Endothelial cell of umbilical vein (primary cell): ENCODE results near the gene VAMP2. TPM values are rescaled to one million over a fixed set of nuclear protein-coding genes. Genes with fewer than 3 reads are reported as not detected.

Experiments used
- BruUV-seq: library from RNA; stranded (reverse); fragments of 400-500 nt; replicated peaks from 2 replicates; lab custom pipeline; 2021; lab: Mats Ljungman, UMichigan
- CTCF ChIA-PET: fragments of 300-600, 350-600 bp; sonication (Branson Sonifier 250); formaldehyde crosslinking; loops from one replicate; lab custom pipeline; 2021; ENCODE audit warnings: antibody characterized with exemption, inconsistent platforms; lab: Charles Lee
- POLR2A ChIA-PET: fragments of 300-600, 350-600 bp; sonication (Branson Sonifier 250); formaldehyde crosslinking; loops from one replicate; lab custom pipeline; 2021; ENCODE audit warnings: antibody characterized with exemption, inconsistent platforms; lab: Charles Lee
- DNase-seq: peaks from one replicate; pipeline ENCODE4 v3.0.0-alpha.2; 2011; ENCODE audit warnings: low read depth, low spot score
- FAIRE-seq: peaks from 2 replicates; lab custom pipeline; 2011; peaks lifted over from hg19 to GRCh38; lab: Jason Lieb, UNC
- H2AFZ ChIP-seq: 2 replicates; pipeline ENCODE4 v1.6.0; 2012; ENCODE audit warnings: low read depth, low read length, control low read depth, inconsistent platforms
- H3K27ac ChIP-seq: 2 replicates; pipeline ENCODE4 v1.5.1; 2011; ENCODE audit warnings: low read depth, mild to moderate bottlenecking, control low read depth, low read length, moderate library complexity; ENCODE audit not compliant: insufficient read depth
- H3K27me3 ChIP-seq, 2 experiments: 2 replicates each; pipeline versions ENCODE4 v1.6.0 to v1.6.1; 2011; ENCODE audit warnings: low read length in 2 of 2, mixed read lengths in 1 of 2; ENCODE audit not compliant: control insufficient read depth in 2 of 2, insufficient read depth in 2 of 2
- H3K36me3 ChIP-seq, 2 experiments: 2 replicates in 1 of 2; 3 replicates in 1 of 2; pipeline ENCODE4 v1.5.1; 2011; ENCODE audit warnings: low read length in 2 of 2, mild to moderate bottlenecking in 1 of 2, moderate library complexity in 1 of 2; ENCODE audit not compliant: control insufficient read depth in 2 of 2, insufficient read depth in 2 of 2; ENCODE audit errors: extremely low read depth in 1 of 2
- H3K4me1 ChIP-seq: 3 replicates; pipeline ENCODE4 v1.5.1; 2011; ENCODE audit warnings: mild to moderate bottlenecking, low read length; ENCODE audit not compliant: control insufficient read depth, insufficient read depth; ENCODE audit errors: extremely low read depth
- H3K4me2 ChIP-seq: 2 replicates; pipeline ENCODE4 v1.6.1; 2011; ENCODE audit warnings: low read length, control low read depth, mixed read lengths; ENCODE audit not compliant: insufficient read depth
- H3K4me3 ChIP-seq, 3 experiments: fragments of 200-600 bp in 1 of 3; sonication (generic), shearing (Covaris generic) in 1 of 3; replicated peaks in 1 of 3; 2 replicates each; pipeline ENCODE4 v1.5.1; 2011 to 2016; ENCODE audit warnings: control low read depth in 3 of 3, low read length in 3 of 3, mild to moderate bottlenecking in 2 of 3, inconsistent platforms in 1 of 3, low read depth in 1 of 3, moderate library complexity in 1 of 3; ENCODE audit not compliant: insufficient read depth in 1 of 3
- H3K79me2 ChIP-seq: 2 replicates; pipeline ENCODE4 v1.6.0; 2012; ENCODE audit warnings: low read length, inconsistent platforms; ENCODE audit not compliant: control insufficient read depth, insufficient read depth
- H3K9ac ChIP-seq: replicated peaks from 2 replicates; pipeline ENCODE3; 2011; ENCODE audit warnings: low read length, control low read depth; ENCODE audit not compliant: insufficient read depth; ENCODE audit errors: extremely low read depth
- H3K9me1 ChIP-seq: replicated peaks from 3 replicates; pipeline ENCODE4 v1.6.0; 2011; ENCODE audit warnings: mild to moderate bottlenecking, low read length; ENCODE audit not compliant: control insufficient read depth, insufficient read depth; ENCODE audit errors: extremely low read depth
- H3K9me3 ChIP-seq: replicated peaks from 2 replicates; pipeline ENCODE4 v1.5.1; 2012; ENCODE audit warnings: low read length, inconsistent platforms; ENCODE audit not compliant: control insufficient read depth, insufficient read depth
- H4K20me1 ChIP-seq: replicated peaks from 2 replicates; pipeline ENCODE3; 2011; ENCODE audit warnings: mild to moderate bottlenecking, low read length; ENCODE audit not compliant: control insufficient read depth, insufficient read depth; ENCODE audit errors: extremely low read depth
- EZH2 ChIP-seq: IDR thresholded peaks from 2 replicates; pipeline ENCODE4 v1.6.1; 2012; ENCODE audit warnings: borderline replicate concordance, low read depth, mild to moderate bottlenecking, moderate library complexity, low read length, inconsistent platforms; ENCODE audit not compliant: severe bottlenecking
- MYC ChIP-seq: IDR thresholded peaks from one replicate; pipeline ENCODE4 v1.6.1; 2011; ENCODE audit warnings: mild to moderate bottlenecking, low read depth, low read length
- POLR2A ChIP-seq: IDR thresholded peaks from 2 replicates; pipeline ENCODE4 v1.6.1; 2012; ENCODE audit warnings: low read depth, mild to moderate bottlenecking, control low read depth, low read length
- dilution Hi-C: fragments of 300-500 bp; cut with MboI; formaldehyde crosslinking; loops from one replicate; pipeline ENCODE4 v1.15.0; 2019; ENCODE audit warnings: low sequenced_read_pairs; ENCODE audit not compliant: extremely low pct_ligation_motif_present
- intact Hi-C: fragments of 100-400 bp; cut with micrococcal nuclease; formaldehyde crosslinking; loops from one replicate; pipeline ENCODE4 v1.10.0; 2022
- microRNA counts: library from miRNA; unstranded; fragments of <30 nt; microRNA quantifications from one replicate; lab custom pipeline; 2016
- microRNA-seq: library from miRNA; unstranded; fragments of <30 nt; microRNA quantifications from one replicate; pipeline ENCODE4 v1.2.0, GENCODE V29; 2021; ENCODE audit warnings: borderline number of aligned reads, borderline replicate concordance
- polyA plus RNA-seq, 4 experiments: library from polyadenylated mRNA; depleted of rRNA in 3 of 4; stranded (reverse) in 3 of 4; unstranded in 1 of 4; fragments of >200 nt; gene quantifications; 2 replicates each; pipeline versions ENCODE4 v1.2.1 to v1.2.3, GENCODE V29; 2011 to 2012; ENCODE audit warnings: missing spikeins in 1 of 4
- total RNA-seq: library from RNA; stranded (reverse); gene quantifications from 2 replicates; pipeline ENCODE4 v1.2.3, GENCODE V29; 2021
- TF ChIP-seq, protein P1 (sequence below), 2 donors: IDR thresholded peaks; 1 replicate in 1 of 2; 2 replicates in 1 of 2; pipeline ENCODE4 v1.5.1; 2011; ENCODE audit warnings: low read length in 2 of 2, mild to moderate bottlenecking in 2 of 2, moderate library complexity in 2 of 2, control low read depth in 1 of 2, inconsistent platforms in 1 of 2, low read depth in 1 of 2; ENCODE audit not compliant: insufficient read depth in 1 of 2; ENCODE audit errors: extremely low read depth in 1 of 2

VAMP2 gene
- total and polyA plus RNA-seq, 2 donors (not counting 3 experiments of a cell fraction or from before 2014, with no cell fraction given) = 35.9 to 38.0 TPM

DNA sequence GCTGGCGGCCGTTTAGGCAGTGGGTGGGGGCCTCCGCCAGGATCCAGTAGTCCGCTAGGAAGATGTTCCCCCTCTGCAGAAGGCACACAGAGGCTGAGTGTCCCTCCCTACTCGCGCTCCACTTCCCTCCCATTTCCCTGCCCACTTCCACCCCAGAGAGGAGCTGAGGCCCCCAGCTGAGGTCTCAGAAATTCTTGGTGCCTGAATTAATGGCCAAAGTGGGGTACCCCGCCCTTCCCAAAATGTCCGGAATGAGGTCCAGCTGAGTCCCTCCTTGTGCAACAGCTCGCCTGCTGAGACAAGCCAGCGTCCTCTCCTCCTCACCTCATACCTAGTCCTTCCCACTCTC, 52.3 kb downstream of the VAMP2 start:
- Histone ChIP-seq H3K36me3 (no peaks in the 10 kb centered on the region), H3K27me3 (peaks cover 18 to 27% of the 10 kb centered on the region in 2 experiments), H3K4me1 (no peaks in the 10 kb centered on the region), H4K20me1 (no peaks in the 10 kb centered on the region), H3K27ac (no peak overlapping the region), H3K9me1 (no peaks in the 10 kb centered on the region), H3K9ac (no peak overlapping the region), H3K79me2 (no peaks in the 10 kb centered on the region), H3K9me3 (no peaks in the 10 kb centered on the region), H3K4me2 (no peak overlapping the region), H3K4me3 (no peak overlapping the region), H2AFZ (no peak overlapping the region)
- FAIRE-seq (no peak), DNase-seq (no peak)
- intact Hi-C loops (loop anchor here (1.0 kb wide), 1 partner anchor 50 kb away; no protein-coding TSS in a partner anchor), dilution Hi-C loops (no loop called here)
- TF ChIP-seq POLR2A = no peak
- ChIA-PET CTCF (interaction anchor here (0.9 to 13.7 kb wide), 10 partner anchors 9 to 51 kb away, joined by 3 to 191 read pairs (median 14); partner anchors contain the start of gene ALOX12B), POLR2A (no interaction called here)
- BruUV-seq = no TSS peak

DNA sequence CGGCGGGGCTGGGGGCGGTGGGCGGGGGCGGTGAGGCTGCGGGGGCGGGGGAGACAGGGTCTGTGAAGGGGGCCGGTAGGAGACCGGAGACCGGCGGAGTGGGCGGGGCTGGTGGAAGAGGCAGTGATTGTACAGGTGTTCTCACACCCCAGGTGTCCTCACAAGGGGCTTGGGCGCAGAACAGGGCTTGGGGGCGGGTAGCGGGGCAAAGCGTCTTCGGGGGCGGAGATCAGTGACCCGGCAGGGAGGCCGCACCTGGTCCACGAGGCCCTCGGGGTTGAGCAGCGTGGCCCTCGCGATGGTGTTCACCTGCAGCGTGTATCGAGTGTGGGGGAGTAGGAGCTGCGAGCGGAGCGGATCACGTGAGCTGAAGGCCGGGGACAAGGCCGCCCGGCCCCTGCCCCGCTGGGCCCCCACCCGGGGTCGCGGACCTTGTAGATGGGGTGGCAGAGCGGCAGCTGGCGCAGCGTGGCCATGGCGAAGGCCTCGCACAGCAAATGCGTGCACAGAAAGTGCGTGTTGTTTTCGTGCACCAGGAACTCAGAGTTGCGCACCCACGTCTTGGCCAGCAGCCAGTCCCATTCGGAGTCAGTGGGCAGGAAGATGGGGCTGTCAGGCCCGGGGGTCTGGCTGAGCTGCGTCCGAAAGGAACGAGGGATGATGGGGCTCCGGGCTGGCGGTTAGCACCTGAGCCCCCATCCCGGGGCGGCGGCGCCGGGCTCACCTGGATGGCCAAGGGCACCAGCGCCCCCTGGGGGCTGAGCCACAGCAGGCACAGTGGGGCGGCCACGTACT, 52.9 kb downstream of the VAMP2 start:
- Histone ChIP-seq H3K4me3 (no peak overlapping the region), H3K9me1 (no peaks in the 10 kb centered on the region), H3K79me2 (no peaks in the 10 kb centered on the region), H3K27ac (no peak overlapping the region), H3K9me3 (no peaks in the 10 kb centered on the region), H4K20me1 (no peaks in the 10 kb centered on the region), H2AFZ (no peak overlapping the region), H3K9ac (no peak overlapping the region), H3K36me3 (no peaks in the 10 kb centered on the region), H3K4me1 (no peaks in the 10 kb centered on the region), H3K4me2 (peak overlapping the region; percentile 16), H3K27me3 (peaks cover 13 to 21% of the 10 kb centered on the region in 2 experiments)
- peak; percentile 65 for TF ChIP-seq EZH2
- TF ChIP-seq, protein P1, sequence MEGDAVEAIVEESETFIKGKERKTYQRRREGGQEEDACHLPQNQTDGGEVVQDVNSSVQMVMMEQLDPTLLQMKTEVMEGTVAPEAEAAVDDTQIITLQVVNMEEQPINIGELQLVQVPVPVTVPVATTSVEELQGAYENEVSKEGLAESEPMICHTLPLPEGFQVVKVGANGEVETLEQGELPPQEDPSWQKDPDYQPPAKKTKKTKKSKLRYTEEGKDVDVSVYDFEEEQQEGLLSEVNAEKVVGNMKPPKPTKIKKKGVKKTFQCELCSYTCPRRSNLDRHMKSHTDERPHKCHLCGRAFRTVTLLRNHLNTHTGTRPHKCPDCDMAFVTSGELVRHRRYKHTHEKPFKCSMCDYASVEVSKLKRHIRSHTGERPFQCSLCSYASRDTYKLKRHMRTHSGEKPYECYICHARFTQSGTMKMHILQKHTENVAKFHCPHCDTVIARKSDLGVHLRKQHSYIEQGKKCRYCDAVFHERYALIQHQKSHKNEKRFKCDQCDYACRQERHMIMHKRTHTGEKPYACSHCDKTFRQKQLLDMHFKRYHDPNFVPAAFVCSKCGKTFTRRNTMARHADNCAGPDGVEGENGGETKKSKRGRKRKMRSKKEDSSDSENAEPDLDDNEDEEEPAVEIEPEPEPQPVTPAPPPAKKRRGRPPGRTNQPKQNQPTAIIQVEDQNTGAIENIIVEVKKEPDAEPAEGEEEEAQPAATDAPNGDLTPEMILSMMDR (IDR thresholded peaks at IDR 0.05; ENCODE audit: extremely low read depth in 1 of 2, insufficient read depth in 1 of 2, low read depth in 1 of 2, low read length in 2 of 2) = peak; percentile 92 to 93
- no peak for TF ChIP-seq MYC
- ChIA-PET POLR2A (no interaction called here), CTCF (interaction anchor here (0.9 to 13.7 kb wide), 9 partner anchors 9 to 50 kb away, joined by 3 to 191 read pairs (median 20); partner anchors contain the start of gene ALOX12B)
- dilution Hi-C loops = no loop called here
- intact Hi-C loops = loop anchor here (1.0 kb wide), 1 partner anchor 50 kb away; no protein-coding TSS in a partner anchor
- FAIRE-seq = peak; percentile 48
- DNase-seq = peak; percentile 28
- BruUV-seq = no TSS peak

MicroRNAs within 50 kb of the gene (microRNA counts, 767-probe panel; counts per million panel counts)
- microRNA hsa-miR-4521 (lab: Ali Mortazavi, UCI) = 723 counts per million, percentile 96 among the panel's probes with 10 or more counts

Small RNAs within 50 kb of the gene (microRNA-seq; reads per million reads assigned to microRNA genes)
- gene MIR4521 (224 reads per million, percentile 68 among the genes with 10 or more reads in this experiment), gene MIR6883 (not detected)

Other genes with a start within 250 kb of the VAMP2 start
- gene RNF227, start 246.7 kb downstream of the VAMP2 start, total RNA-seq = 0.58 TPM in 2 replicates
- gene RNF227, start 246.7 kb downstream of the VAMP2 start, polyA plus RNA-seq = 0.76 TPM in 2 replicates
- gene KCNAB3, start 233.1 kb downstream of the VAMP2 start, total RNA-seq = 2.4 and 4.2 TPM in 2 replicates
- gene KCNAB3, start 233.1 kb downstream of the VAMP2 start, polyA plus RNA-seq = 1.3 and 2.1 TPM in 2 replicates
- 139 and 146 TPM in 2 replicates for gene TRAPPC1, start 231.0 kb downstream of the VAMP2 start, total RNA-seq
- gene TRAPPC1, start 231.0 kb downstream of the VAMP2 start, polyA plus RNA-seq = 250 and 272 TPM in 2 replicates
- 45.0 and 47.2 TPM in 2 replicates for gene CNTROB, start 230.7 kb downstream of the VAMP2 start, total RNA-seq
- 24.9 and 27.8 TPM in 2 replicates for gene CNTROB, start 230.7 kb downstream of the VAMP2 start, polyA plus RNA-seq
- not detected in 2 replicates for gene GUCY2D, start 160.3 kb downstream of the VAMP2 start, total RNA-seq
- gene GUCY2D, start 160.3 kb downstream of the VAMP2 start, polyA plus RNA-seq = not detected in 2 replicates
- not detected in 2 replicates for gene ALOX15B, start 123.9 kb downstream of the VAMP2 start, total RNA-seq
- gene ALOX15B, start 123.9 kb downstream of the VAMP2 start, polyA plus RNA-seq = not detected in 2 replicates
- gene ALOX12B, start 75.2 kb downstream of the VAMP2 start, total RNA-seq = not detected in 2 replicates
- not detected in 2 replicates for gene ALOX12B, start 75.2 kb downstream of the VAMP2 start, polyA plus RNA-seq
- not detected in 2 replicates for gene ALOXE3, start 44.4 kb downstream of the VAMP2 start, total RNA-seq
- gene ALOXE3, start 44.4 kb downstream of the VAMP2 start, polyA plus RNA-seq = 0.01 TPM in 1 of 2 replicates, not detected in the other
- gene HES7, start 38.8 kb downstream of the VAMP2 start, total RNA-seq = 0.51 TPM in 1 of 2 replicates, not detected in the other
- gene HES7, start 38.8 kb downstream of the VAMP2 start, polyA plus RNA-seq = 0.19 and 0.33 TPM in 2 replicates
- gene PER1, start 10.5 kb downstream of the VAMP2 start, total RNA-seq = 32.1 and 36.5 TPM in 2 replicates
- gene PER1, start 10.5 kb downstream of the VAMP2 start, polyA plus RNA-seq = 12.1 and 13.6 TPM in 2 replicates
- 20.0 and 20.4 TPM in 2 replicates for gene TMEM107, start 13.4 kb upstream of the VAMP2 start, total RNA-seq
- 31.6 and 36.9 TPM in 2 replicates for gene TMEM107, start 13.4 kb upstream of the VAMP2 start, polyA plus RNA-seq
- 8.3 and 9.0 TPM in 2 replicates for gene BORCS6, start 27.2 kb upstream of the VAMP2 start, total RNA-seq
- 8.0 and 9.7 TPM in 2 replicates for gene BORCS6, start 27.2 kb upstream of the VAMP2 start, polyA plus RNA-seq
- gene AURKB, start 47.6 kb upstream of the VAMP2 start, total RNA-seq = 104 and 107 TPM in 2 replicates
- 67.8 and 69.2 TPM in 2 replicates for gene AURKB, start 47.6 kb upstream of the VAMP2 start, polyA plus RNA-seq
- 49.9 and 53.2 TPM in 2 replicates for gene CTC1, start 85.1 kb upstream of the VAMP2 start, total RNA-seq
- 36.3 and 38.3 TPM in 2 replicates for gene CTC1, start 85.1 kb upstream of the VAMP2 start, polyA plus RNA-seq
- 84.1 and 108 TPM in 2 replicates for gene PFAS, start 86.3 kb upstream of the VAMP2 start, total RNA-seq
- gene PFAS, start 86.3 kb upstream of the VAMP2 start, polyA plus RNA-seq = 31.4 and 34.1 TPM in 2 replicates
- 36.5 and 36.8 TPM in 2 replicates for gene RANGRF, start 125.7 kb upstream of the VAMP2 start, total RNA-seq
- 52.7 and 52.9 TPM in 2 replicates for gene RANGRF, start 125.7 kb upstream of the VAMP2 start, polyA plus RNA-seq
- 7.7 and 9.4 TPM in 2 replicates for gene SLC25A35, start 132.5 kb upstream of the VAMP2 start, total RNA-seq
- gene SLC25A35, start 132.5 kb upstream of the VAMP2 start, polyA plus RNA-seq = 7.6 and 8.1 TPM in 2 replicates
- gene ARHGEF15, start 147.3 kb upstream of the VAMP2 start, total RNA-seq = 78.6 and 108 TPM in 2 replicates
- gene ARHGEF15, start 147.3 kb upstream of the VAMP2 start, polyA plus RNA-seq = 119 and 355 TPM in 2 replicates
- gene ODF4, start 176.9 kb upstream of the VAMP2 start, total RNA-seq = not detected in 2 replicates
- not detected in 2 replicates for gene ODF4, start 176.9 kb upstream of the VAMP2 start, polyA plus RNA-seq
- 1,739 and 1,805 TPM in 2 replicates for gene RPL26, start 220.2 kb upstream of the VAMP2 start, total RNA-seq
- 1,647 and 2,229 TPM in 2 replicates for gene RPL26, start 220.2 kb upstream of the VAMP2 start, polyA plus RNA-seq
- gene RNF222, start 234.9 kb upstream of the VAMP2 start, total RNA-seq = not detected in 2 replicates
- gene RNF222, start 234.9 kb upstream of the VAMP2 start, polyA plus RNA-seq = not detected in 2 replicates